Measurements from ENCODE around the gene SERTAD2. TPM values are rescaled to one million over a fixed set of nuclear protein-coding genes. Genes with fewer than 3 reads are reported as not detected.

Gene SERTAD2
- total RNA-seq, result 10 to 100 TPM; 31.2 to 61.4 (median 43.3) TPM
- 10 to 100 TPM; 10.4 to 16.9 (median 13.6) TPM for polyA plus RNA-seq
- long read RNA-seq, donor 1, full-length matches to known transcripts, result 8 of 8 reads
- long read RNA-seq, donor 1, partial matches to known transcripts, result 0 of 8 reads
- long read RNA-seq, donor 1, other reads (novel, unspliced or antisense), result 0 of 8 reads
- long read RNA-seq, donor 2, full-length matches to known transcripts, result 10 of 10 reads
- long read RNA-seq, donor 2, partial matches to known transcripts, result 0 of 10 reads
- long read RNA-seq, donor 2, other reads (novel, unspliced or antisense), result 0 of 10 reads

GRCh38 chr2:64653109-64654062 lies at the start of gene SERTAD2:
SERTAD2 (minus strand) TSS chr2:64653913; CDS start chr2:64636871, 17,042 bp downstream.
- WGBS, 5 donors, result 0 to 1% (median 1%) methylated on average over 75 to 108 of the region's 109 CpGs
- peak; percentile 85 to 93 (median 86) for TF ChIP-seq POLR2A (IDR thresholded peaks at IDR 0.05)
- peak; percentile 97 to 99 (median 98) for TF ChIP-seq POLR2AphosphoS5 (IDR thresholded peaks at IDR 0.05)
- TF ChIP-seq, protein P1, sequence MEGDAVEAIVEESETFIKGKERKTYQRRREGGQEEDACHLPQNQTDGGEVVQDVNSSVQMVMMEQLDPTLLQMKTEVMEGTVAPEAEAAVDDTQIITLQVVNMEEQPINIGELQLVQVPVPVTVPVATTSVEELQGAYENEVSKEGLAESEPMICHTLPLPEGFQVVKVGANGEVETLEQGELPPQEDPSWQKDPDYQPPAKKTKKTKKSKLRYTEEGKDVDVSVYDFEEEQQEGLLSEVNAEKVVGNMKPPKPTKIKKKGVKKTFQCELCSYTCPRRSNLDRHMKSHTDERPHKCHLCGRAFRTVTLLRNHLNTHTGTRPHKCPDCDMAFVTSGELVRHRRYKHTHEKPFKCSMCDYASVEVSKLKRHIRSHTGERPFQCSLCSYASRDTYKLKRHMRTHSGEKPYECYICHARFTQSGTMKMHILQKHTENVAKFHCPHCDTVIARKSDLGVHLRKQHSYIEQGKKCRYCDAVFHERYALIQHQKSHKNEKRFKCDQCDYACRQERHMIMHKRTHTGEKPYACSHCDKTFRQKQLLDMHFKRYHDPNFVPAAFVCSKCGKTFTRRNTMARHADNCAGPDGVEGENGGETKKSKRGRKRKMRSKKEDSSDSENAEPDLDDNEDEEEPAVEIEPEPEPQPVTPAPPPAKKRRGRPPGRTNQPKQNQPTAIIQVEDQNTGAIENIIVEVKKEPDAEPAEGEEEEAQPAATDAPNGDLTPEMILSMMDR (IDR thresholded peaks at IDR 0.05 in 8 of 11, conservative IDR thresholded peaks at IDR 0.05 in 3 of 11), result peak in 6 of 11 experiments; percentile 19 to 44 (median 28)
- H3K27ac ChIP-seq, result peak within 1 kb of the TSS; percentile 99 to 100 (median 100)
- peak within 1 kb of the TSS; percentile 62 to 91 (median 71) for H3K4me3 ChIP-seq
- no peaks in the 10 kb centered on the region for H3K36me3 ChIP-seq
- no peaks in the 10 kb centered on the region for H3K27me3 ChIP-seq (replicated peaks in 1 of 7)
- peaks cover 53 to 87% (median 80%) of the 10 kb centered on the region in 6 donors for H3K4me1 ChIP-seq
- H3K9me3 ChIP-seq, result no peaks in the 10 kb centered on the region
- intact Hi-C loops (cut with DNase I; ENCODE audit: low total_unique reads), result loop anchor here (5.0 kb wide), 1 partner anchor 99 kb away; no protein-coding TSS in a partner anchor
- DNase-seq, result peak; percentile 99

GRCh38 chr2:64700133-64700809 lies 46.6 kb upstream of the SERTAD2 start:
- intact Hi-C loops (cut with DNase I; ENCODE audit: low total_unique reads), result no loop called here
- Histone ChIP-seq H3K4me1 (peaks cover 0 to 56% (median 42%) of the 10 kb centered on the region in 6 donors), H3K27ac (peak overlapping the region in 3 of 8 donors; percentile 39 to 54 (median 41)), H3K4me3 (no peak overlapping the region), H3K36me3 (no peaks in the 10 kb centered on the region), H3K9me3 (no peaks in the 10 kb centered on the region), H3K27me3 (replicated peaks in 1 of 7) (no peaks in the 10 kb centered on the region)
- WGBS, 5 donors, result 87 to 95% (median 89%) methylated on average over 5 of the region's 5 CpGs
- no peak for DNase-seq
- TF ChIP-seq, protein P1 (IDR thresholded peaks at IDR 0.05 in 8 of 11, conservative IDR thresholded peaks at IDR 0.05 in 3 of 11), result peak in 2 of 11 experiments; percentile 2 to 13
- no peak for TF ChIP-seq POLR2AphosphoS5 (IDR thresholded peaks at IDR 0.05)
- TF ChIP-seq POLR2A (IDR thresholded peaks at IDR 0.05), result no peak

GRCh38 chr2:64699712-64700111 lies 46.0 kb upstream of the SERTAD2 start:
- H3K4me1 ChIP-seq, result peaks cover 0 to 58% (median 43%) of the 10 kb centered on the region in 6 donors
- no peaks in the 10 kb centered on the region for H3K36me3 ChIP-seq
- no peaks in the 10 kb centered on the region for H3K27me3 ChIP-seq (replicated peaks in 1 of 7)
- no peak for TF ChIP-seq POLR2A (IDR thresholded peaks at IDR 0.05)
- TF ChIP-seq, protein P1 (IDR thresholded peaks at IDR 0.05 in 8 of 11, conservative IDR thresholded peaks at IDR 0.05 in 3 of 11), result peak in 5 of 11 experiments; percentile 9 to 33 (median 16)
- no peak for TF ChIP-seq POLR2AphosphoS5 (IDR thresholded peaks at IDR 0.05)
- 73 to 82% (median 76%) methylated on average over 8 of the region's 8 CpGs for WGBS, 5 donors
- no peak for DNase-seq
- intact Hi-C loops (cut with DNase I; ENCODE audit: low total_unique reads), result no loop called here
- H3K27ac ChIP-seq, result peak overlapping the region in 5 of 8 donors; percentile 39 to 59 (median 45)
- no peaks in the 10 kb centered on the region for H3K9me3 ChIP-seq
- H3K4me3 ChIP-seq, result no peak overlapping the region
